B cell (primary cell): Measurements from ENCODE around the gene NEO1.

Experiments
- CTCF ChIP-seq: fragments of 200-600 bp; IDR thresholded peaks from one replicate; pipeline ENCODE4 v1.8.0; 2022; ENCODE audit warnings: antibody characterized with exemption, mild to moderate bottlenecking
- EZH2 ChIP-seq: IDR thresholded peaks from 2 replicates; pipeline ENCODE4 v1.6.1; 2012; ENCODE audit warnings: borderline replicate concordance, low read depth, mild to moderate bottlenecking, moderate library complexity, low read length; ENCODE audit not compliant: insufficient read depth, poor library complexity, severe bottlenecking

GRCh38 chr15:73331501-73331900 lies 279.2 kb downstream of the NEO1 start:
- TF ChIP-seq EZH2: no peak
- no peak for TF ChIP-seq CTCF
